Globus pallidus (tissue), 1 donor: ENCODE data around the gene TERB2.
"Not testable (repeated sequence)": the region's sequence is repeated elsewhere in the genome, so short reads cannot be mapped to it uniquely, and the experiment has no call there.

Source experiments
- DNase-seq: peaks from one replicate; pipeline ENCODE4 v3.0.0-alpha.2; 2015; ENCODE audit warnings: low spot score

TERB2 gene

GRCh38 chr15:45003731-45004410 lies 47.4 kb downstream of the TERB2 start:
- DNase-seq: not testable (repeated sequence)

- DNase-seq: not testable (repeated sequence)
Measured at GRCh38 chr15:45004590-45005175, 48.2 kb downstream of the TERB2 start.

- no peak for DNase-seq
Measured at GRCh38 chr15:45009046-45009445, 52.6 kb downstream of the TERB2 start.

- DNase-seq: not testable (repeated sequence)
Measured at GRCh38 chr15:45015114-45015513, 58.6 kb downstream of the TERB2 start.

- DNase-seq: not testable (repeated sequence)
Measured at GRCh38 chr15:45020222-45020900, 63.9 kb downstream of the TERB2 start.

- not testable (repeated sequence) for DNase-seq
Measured at GRCh38 chr15:45020901-45021259, 64.4 kb downstream of the TERB2 start.

DNA sequence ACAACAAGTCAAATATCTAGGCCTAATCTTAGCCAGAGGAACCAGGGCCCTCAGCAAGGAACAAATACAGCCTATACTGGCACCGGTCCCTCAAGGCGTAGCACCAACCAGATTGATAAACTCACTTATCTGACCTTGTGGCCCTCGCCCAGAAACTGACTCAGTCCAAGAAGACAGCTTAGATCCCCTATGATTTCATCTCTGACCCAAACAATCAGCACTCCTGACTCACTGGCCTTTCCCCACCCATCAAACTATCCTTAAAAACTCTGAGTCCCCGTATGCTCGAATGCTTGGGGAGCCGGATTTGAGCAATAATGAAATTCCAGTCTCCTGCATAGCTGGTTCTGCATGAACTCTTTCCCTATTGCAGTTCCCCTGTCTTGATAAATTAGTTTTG lies 64.9 kb downstream of the TERB2 start:
- DNase-seq: no peak

DNA sequence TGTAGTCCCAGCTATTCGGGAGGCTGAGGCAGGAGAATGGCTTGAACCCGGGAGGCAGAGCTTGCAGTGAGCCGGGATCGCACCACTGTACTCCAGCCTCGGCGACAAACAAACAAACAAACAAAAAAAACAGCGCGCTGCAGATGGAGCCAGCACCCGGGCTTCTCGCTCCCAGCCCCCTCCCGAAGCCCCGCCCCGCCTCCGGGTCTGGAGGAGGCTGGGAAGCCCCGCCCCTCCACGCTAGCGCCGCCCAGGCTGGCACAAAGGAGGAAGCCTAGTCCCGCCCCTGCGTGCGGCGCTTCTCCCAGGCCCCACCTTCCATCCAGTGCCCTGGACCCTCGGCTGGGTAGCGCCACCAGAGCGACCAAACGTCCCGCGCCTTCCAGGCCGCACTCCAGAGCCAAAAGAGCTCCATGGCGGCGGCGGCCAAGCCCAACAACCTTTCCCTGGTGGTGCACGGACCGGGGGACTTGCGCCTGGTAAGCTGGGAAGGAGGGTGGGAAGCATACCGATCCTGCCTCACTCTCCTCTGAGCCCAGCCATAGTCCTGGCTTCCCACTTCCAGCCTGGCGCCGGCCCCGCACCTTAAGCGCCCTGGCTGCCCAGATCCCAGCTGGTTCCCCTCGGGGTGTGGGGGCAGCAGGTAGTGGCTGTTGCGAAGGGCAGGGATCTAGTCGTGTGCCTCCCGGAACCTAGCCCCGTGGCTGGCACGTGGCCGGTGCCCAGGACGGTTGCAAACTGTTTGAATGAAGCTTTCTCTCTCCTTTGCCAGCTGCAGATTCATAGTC lies 66.6 kb downstream of the TERB2 start, which contains the start of gene SORD:
Gene SORD (plus strand): TSS at position 325 of the 788 bp plus-strand sequence. CDS start 89 bp downstream, at position 414.
- DNase-seq: peak; percentile 95

GRCh38 chr15:45023659-45024225 lies 67.3 kb downstream of the TERB2 start:
- DNase-seq: no peak

- not testable (repeated sequence) for DNase-seq
Measured at GRCh38 chr15:45024649-45025048, 68.2 kb downstream of the TERB2 start.

- DNase-seq: not testable (repeated sequence)
Measured at GRCh38 chr15:45025627-45026026, 69.1 kb downstream of the TERB2 start.

DNA sequence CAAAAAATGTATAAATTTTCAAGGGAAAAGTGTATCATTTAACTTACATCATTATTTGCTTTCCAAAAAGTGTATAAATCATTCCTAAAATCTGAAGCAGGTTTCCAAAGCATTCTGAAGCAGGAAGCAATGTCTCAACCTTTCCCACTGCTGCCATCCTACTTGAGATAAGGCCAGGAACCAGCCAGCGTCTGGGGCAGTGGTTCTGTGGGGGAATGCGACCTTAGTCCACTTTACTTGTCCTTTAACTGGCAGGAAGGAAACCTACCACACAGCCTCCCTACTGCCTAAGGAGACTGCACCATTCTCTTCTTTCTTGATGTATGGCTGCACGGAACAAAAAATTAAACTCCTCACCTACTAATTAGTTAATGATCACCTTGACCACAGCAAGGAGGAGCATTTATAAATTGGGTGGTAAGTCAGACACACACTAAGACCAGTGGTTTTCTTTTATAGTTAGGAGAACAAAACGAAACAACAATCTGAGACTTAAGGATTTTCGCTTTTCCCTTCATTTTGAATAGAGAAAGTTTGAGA lies 70.2 kb downstream of the TERB2 start:
- DNase-seq: no peak

GRCh38 chr15:45027220-45027619 lies 70.7 kb downstream of the TERB2 start:
- DNase-seq: no peak
